Muscle of leg (tissue), 11 donors: Measurements from ENCODE around the gene TRIM67. TPM values are rescaled to one million over a fixed set of nuclear protein-coding genes. Genes with fewer than 3 reads are reported as not detected.
A peak's percentile ranks its signal among the peaks of the same experiment; 100 is the strongest.
"Not testable (repeated sequence)": the region's sequence is repeated elsewhere in the genome, so short reads cannot be mapped to it uniquely, and the experiment has no call there.

Experiments
- DNase-seq: peaks from one replicate; pipeline ENCODE4 v3.0.0; 2013
- H3K27ac ChIP-seq: one replicate; pipeline ENCODE4 v1.5.1; 2013; ENCODE audit warnings: mild to moderate bottlenecking, low read length, control low read depth
- H3K27me3 ChIP-seq: one replicate; pipeline ENCODE4 v1.6.1; 2013; ENCODE audit warnings: low read length; ENCODE audit not compliant: control insufficient read depth, insufficient read depth
- H3K36me3 ChIP-seq: one replicate; pipeline ENCODE4 v1.6.1; 2013; ENCODE audit warnings: low read length; ENCODE audit not compliant: control insufficient read depth, insufficient read depth
- H3K4me1 ChIP-seq: one replicate; pipeline ENCODE4 v1.6.1; 2013; ENCODE audit warnings: low read length; ENCODE audit not compliant: control insufficient read depth, insufficient read depth
- H3K4me3 ChIP-seq: one replicate; pipeline ENCODE4 v1.5.1; 2013; ENCODE audit warnings: low read length, control low read depth
- H3K9me3 ChIP-seq: replicated peaks from 2 replicates; pipeline ENCODE4 v1.6.1; 2013; ENCODE audit warnings: low read depth, low read length; ENCODE audit not compliant: control insufficient read depth
- WGBS: methylation state at CpG from one replicate; pipeline ENCODE4 v1.1.5; 2013; ENCODE audit warnings: missing lambda C conversion rate; ENCODE audit not compliant: insufficient coverage; 5-methylcytosine and 5-hydroxymethylcytosine counted together
- polyA plus RNA-seq, 8 donors: library from polyadenylated mRNA; unstranded; fragments of 120-200 nt; gene quantifications; one replicate each; pipeline versions ENCODE4 v1.2.1 to v1.2.3, GENCODE V29; 2013; ENCODE audit warnings: inconsistent platforms in 1 of 8, low replicate concordance in 1 of 8; ENCODE audit not compliant: insufficient read length in 8 of 8, insufficient read depth in 1 of 8
- total RNA-seq: library from RNA; stranded (reverse); fragments of 120-200 nt; gene quantifications from one replicate; pipeline ENCODE4 v1.2.4, GENCODE V29; 2013

TRIM67 gene
- total and polyA plus RNA-seq, 9 donors, result 0.04 to 0.13 (median 0.06) TPM

DNA sequence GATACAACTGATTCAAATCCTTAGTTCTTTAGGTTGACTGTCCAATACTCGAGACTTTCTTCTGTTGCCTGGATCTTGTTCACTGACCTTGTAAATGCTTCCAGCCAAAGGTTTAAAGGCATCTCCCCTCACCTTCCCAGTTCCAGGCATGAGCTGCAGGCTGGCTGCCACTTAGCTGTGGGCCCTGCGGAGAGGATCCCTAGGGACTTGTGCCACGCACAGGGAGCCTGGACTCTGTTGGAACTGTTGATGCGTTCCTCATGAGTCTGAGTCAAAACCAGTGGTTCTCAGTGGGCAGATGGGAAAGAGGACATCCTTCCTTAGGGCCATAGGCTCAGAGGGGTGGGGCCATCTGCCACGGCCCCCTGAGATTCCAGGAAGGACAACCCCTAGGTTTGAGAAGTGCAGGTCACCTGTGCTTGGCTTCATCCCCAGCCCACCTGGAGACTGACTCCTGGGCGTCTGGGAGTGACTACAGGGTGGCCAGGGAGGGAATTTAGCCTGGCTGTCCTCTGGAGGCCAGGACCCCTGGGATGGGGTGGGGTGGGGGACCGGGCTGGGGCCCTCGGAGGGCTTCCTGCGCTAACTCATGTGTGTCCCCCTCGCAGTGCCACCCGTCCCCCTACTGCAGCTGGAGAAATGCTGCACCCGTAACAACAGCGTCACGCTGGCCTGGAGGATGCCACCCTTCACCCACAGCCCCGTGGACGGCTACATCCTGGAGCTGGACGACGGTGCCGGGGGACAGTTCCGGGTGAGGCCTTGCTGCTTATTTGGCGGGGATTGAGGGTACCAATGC is 41.6 kb downstream of the TRIM67 start:
- peaks cover 23% of the 10 kb centered on the region for H3K27me3 ChIP-seq
- 83% methylated on average over 20 of the region's 21 CpGs for whole genome bisulfite sequencing
- no peaks in the 10 kb centered on the region for H3K36me3 ChIP-seq
- H3K27ac ChIP-seq, result no peak overlapping the region
- H3K9me3 ChIP-seq, result no peaks in the 10 kb centered on the region
- H3K4me3 ChIP-seq, result no peak overlapping the region
- no peak for DNase-seq
- H3K4me1 ChIP-seq, result no peaks in the 10 kb centered on the region

DNA sequence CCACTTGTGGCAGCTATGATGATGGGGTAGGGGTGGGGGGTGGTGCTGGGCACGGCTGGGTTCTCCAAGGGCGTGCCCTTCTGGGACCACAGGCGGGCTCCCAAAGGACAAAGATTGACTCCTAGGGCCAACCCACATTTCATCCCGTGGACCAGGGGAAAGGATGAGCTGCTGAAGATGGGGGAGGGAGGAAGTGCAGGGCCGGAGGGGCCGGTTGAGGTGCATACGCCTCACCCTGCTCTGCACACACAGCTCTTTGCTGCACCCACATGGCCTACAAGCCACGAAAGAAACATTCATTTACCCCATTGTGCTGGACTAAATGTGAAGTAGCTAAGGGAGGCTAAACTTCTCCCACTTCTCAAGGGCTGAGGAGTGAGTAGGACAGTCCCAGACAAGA is 45.0 kb downstream of the TRIM67 start:
- WGBS, result 66% methylated on average over 3 of the region's 8 CpGs
- Histone ChIP-seq H3K4me1 (peaks cover 8% of the 10 kb centered on the region), H3K27ac (no peak overlapping the region), H3K36me3 (no peaks in the 10 kb centered on the region), H3K9me3 (no peaks in the 10 kb centered on the region), H3K27me3 (peaks cover 16% of the 10 kb centered on the region), H3K4me3 (no peak overlapping the region)
- DNase-seq, result no peak

DNA sequence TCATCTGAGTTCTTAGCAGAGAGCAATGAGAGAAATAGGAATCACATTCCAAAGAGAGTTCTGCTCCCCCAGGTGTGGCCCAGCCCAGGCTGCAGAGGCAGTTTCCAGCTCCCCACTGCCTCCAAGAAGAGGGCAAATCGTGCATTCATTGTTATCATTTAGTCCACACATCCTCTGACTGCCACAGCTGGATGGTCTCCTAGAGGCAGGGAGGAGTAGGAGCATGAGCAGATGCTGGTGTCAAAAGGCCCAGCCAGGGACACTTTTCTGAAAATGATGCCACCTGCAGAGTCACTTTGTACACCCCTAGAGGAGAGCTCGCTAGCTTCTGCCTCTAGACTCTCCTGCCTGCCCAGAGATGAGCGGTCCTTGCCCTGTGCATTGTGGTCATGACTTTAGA is 45.6 kb downstream of the TRIM67 start:
- Histone ChIP-seq H3K9me3 (no peaks in the 10 kb centered on the region), H3K27me3 (peaks cover 14% of the 10 kb centered on the region), H3K36me3 (no peaks in the 10 kb centered on the region), H3K4me1 (peaks cover 8% of the 10 kb centered on the region), H3K4me3 (no peak overlapping the region), H3K27ac (no peak overlapping the region)
- no CpG with 5 or more reads among the region's 3 CpGs for WGBS
- no peak for DNase-seq

DNA sequence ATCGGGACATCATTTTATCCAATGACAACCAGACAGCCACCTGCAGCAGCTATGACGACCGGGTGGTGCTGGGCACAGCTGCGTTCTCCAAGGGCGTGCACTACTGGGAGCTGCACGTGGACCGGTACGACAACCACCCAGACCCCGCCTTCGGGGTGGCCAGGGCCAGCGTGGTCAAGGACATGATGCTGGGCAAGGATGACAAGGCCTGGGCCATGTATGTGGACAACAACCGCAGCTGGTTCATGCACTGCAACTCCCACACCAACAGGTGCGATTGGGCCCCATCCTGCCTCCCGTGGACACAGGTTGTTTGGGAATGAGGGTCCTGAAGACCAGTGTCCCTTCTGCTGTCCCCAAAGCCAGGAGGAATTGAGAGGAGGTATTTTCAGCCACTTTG is 47.1 kb downstream of the TRIM67 start:
- Histone ChIP-seq H3K27me3 (peaks cover 11% of the 10 kb centered on the region), H3K9me3 (no peaks in the 10 kb centered on the region), H3K4me1 (peaks cover 8% of the 10 kb centered on the region), H3K36me3 (no peaks in the 10 kb centered on the region), H3K27ac (no peak overlapping the region), H3K4me3 (no peak overlapping the region)
- DNase-seq, result no peak
- WGBS, result 93% methylated on average over 11 of the region's 14 CpGs

DNA sequence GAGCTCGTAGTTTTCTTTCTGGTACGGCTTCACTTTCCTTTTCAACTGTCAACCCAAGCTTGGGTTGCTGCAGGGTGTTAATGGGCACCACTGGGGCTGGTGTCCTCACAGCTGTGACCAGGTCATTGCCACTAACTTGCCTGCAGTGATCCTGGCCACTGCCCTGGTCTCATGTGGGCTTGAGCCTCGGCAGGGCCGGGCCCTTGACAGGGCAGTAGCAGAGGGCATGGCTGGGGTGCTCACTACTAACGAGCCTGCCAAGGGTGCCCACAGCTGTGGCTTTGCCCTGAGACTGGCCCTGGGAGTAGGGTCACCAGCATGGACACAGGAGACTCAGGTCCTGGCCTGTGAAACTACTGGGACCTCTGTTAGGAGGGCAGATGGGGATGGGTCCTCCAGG is 47.7 kb downstream of the TRIM67 start:
- peaks cover 8% of the 10 kb centered on the region for H3K27me3 ChIP-seq
- H3K27ac ChIP-seq, result no peak overlapping the region
- no peak for DNase-seq
- WGBS, result 88% methylated on average over 5 of the region's 5 CpGs
- H3K9me3 ChIP-seq, result no peaks in the 10 kb centered on the region
- H3K4me3 ChIP-seq, result no peak overlapping the region
- H3K4me1 ChIP-seq, result peaks cover 8% of the 10 kb centered on the region
- H3K36me3 ChIP-seq, result no peaks in the 10 kb centered on the region

DNA sequence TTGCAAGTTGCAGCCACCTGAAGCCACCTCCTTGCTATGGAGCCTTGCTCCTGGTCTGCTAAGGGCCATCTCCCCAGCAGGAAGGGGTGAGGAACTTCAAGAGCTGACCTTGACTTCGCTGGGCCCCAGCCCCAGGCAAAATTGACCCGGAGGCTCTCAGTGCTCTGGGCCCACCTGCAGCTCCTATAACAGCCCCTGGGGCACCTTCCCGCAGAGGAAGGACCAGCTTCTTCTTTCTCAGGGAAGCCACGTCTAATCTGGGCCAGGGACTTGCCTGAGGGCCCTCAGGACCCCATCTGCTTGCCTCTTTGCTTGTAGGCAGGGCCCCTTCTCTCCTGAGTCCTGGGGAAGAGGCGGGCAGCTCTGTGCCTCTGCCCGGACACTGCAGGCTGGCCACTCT is 48.3 kb downstream of the TRIM67 start:
- peaks cover 11% of the 10 kb centered on the region for H3K27me3 ChIP-seq
- H3K27ac ChIP-seq, result no peak overlapping the region
- H3K4me1 ChIP-seq, result peaks cover 8% of the 10 kb centered on the region
- H3K4me3 ChIP-seq, result no peak overlapping the region
- 55% methylated on average over 6 of the region's 6 CpGs for WGBS
- no peak for DNase-seq
- H3K36me3 ChIP-seq, result no peaks in the 10 kb centered on the region
- H3K9me3 ChIP-seq, result no peaks in the 10 kb centered on the region

DNA sequence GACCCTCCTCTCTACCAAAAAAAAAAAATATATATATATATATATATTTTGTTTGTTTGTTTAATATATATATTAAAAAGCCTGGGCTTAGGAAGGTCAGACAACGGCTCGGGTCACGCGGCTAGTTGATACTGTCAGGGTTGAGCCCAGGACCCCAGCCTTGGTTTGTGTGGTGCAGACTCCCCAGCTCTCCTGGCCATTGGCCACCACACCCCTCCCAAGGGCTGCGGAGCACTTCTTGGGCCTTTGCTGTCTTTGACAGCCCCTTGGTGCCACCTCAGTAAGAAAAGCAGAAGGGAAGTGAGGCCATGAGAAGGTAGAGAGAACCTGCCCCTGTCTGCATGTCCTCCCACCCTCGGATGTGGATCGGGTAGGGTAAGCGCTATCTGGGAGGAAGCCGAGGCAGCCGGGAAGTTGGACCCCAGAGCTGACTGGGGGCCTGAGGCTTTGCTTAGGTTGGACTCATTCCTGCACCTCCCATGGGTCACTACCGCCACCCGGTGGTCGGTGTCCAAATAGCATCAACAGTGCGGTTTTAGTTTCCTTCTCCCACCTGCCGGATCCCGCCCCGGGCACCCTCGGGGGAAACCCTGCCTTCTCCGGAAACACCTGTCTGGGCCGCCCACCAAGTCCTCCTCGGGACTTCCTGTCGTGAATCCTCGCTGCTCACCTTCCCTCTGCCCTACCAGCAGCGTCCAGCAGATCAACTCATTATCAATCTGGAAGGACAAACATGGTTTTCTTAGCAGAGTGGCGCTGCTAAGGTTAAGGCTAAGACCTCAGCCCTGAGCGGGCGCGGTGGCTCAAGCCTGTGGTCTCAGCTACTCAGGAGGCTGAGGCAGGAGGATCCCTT is 49.4 kb downstream of the TRIM67 start:
- no peaks in the 10 kb centered on the region for H3K36me3 ChIP-seq
- H3K4me3 ChIP-seq, result peak overlapping the region; percentile 41
- DNase-seq, result peak; percentile 70
- no peaks in the 10 kb centered on the region for H3K9me3 ChIP-seq
- 4% methylated on average over 21 of the region's 28 CpGs for WGBS
- H3K27me3 ChIP-seq, result peaks cover 14% of the 10 kb centered on the region
- no peak overlapping the region for H3K27ac ChIP-seq
- peaks cover 8% of the 10 kb centered on the region for H3K4me1 ChIP-seq

DNA sequence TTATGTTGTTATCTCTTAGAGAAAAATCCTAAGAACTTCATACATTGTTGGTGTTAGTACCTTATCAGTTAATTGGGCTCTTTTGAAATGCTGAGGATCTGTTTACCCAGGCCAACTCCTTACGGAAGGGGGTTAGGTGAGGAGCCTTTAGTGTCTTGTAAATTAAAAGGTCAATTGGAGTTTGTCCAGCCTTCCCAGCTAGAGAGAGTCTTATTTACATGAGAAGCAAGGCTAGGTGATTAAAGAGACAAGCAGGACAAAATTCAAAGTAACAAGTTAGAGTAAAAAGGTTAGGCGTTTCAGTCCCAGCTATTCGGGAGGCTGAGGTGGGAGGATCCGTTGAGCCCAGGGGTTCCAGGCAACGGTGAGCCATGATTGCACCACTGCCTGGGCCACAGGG is 50.4 kb downstream of the TRIM67 start:
- 78% methylated on average over 1 of the region's 5 CpGs for whole genome bisulfite sequencing

DNA sequence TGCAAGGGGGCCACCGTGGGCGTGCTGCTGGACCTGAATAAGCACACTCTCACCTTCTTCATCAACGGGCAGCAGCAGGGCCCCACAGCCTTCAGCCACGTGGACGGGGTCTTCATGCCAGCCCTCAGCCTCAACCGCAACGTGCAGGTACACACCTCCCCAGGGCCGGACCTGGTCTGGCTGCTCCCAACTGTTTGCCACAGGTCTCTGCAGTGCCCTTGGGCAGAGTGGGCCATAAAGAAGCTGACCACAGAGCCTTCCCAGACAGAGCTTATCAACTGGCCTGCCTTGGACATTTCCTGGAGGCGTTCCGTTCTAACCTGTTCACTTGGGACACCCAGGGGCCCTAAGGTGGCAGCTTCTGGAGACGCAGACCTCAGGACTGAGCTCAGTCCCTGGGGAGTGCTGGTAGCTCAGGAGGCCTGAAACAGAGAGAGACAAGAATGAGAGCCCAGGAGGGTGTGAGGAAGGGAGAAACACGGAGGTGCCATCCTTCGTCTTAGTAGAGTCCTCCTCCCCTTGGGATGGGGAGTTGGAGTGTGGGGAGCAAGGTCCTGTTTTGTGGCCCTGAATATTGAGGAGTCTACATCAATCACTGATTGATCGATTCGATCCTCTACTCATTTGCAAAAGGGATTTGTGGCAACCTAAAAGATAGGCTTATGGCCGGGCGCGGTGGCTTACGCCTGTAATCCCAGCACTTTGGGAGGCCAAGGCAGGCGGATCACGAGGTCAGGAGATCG is 52.1 kb downstream of the TRIM67 start:
- H3K27ac ChIP-seq, result no peak overlapping the region
- WGBS, result 74% methylated on average over 10 of the region's 22 CpGs
- no peak overlapping the region for H3K4me3 ChIP-seq
- no peaks in the 10 kb centered on the region for H3K36me3 ChIP-seq
- DNase-seq, result no peak
- H3K27me3 ChIP-seq, result peaks cover 14% of the 10 kb centered on the region
- no peaks in the 10 kb centered on the region for H3K9me3 ChIP-seq
- H3K4me1 ChIP-seq, result peaks cover 8% of the 10 kb centered on the region

More for the DNA sequence above, 50.4 kb downstream of the TRIM67 start:
- not testable (repeated sequence) for DNase-seq, H3K36me3 ChIP-seq, H3K4me1 ChIP-seq, H3K27ac ChIP-seq, H3K9me3 ChIP-seq, H3K4me3 ChIP-seq
- H3K27me3 ChIP-seq, result peaks cover 14% of the 10 kb centered on the region
